CD14-positive monocyte (primary cell): ENCODE results near the gene ULBP2. TPM values are rescaled to one million over a fixed set of nuclear protein-coding genes. Genes with fewer than 3 reads are reported as not detected.

Experiments used
- DNase-seq, 3 donors: peaks; one replicate each; pipeline ENCODE4 v3.0.0-alpha.2; 2011 to 2022
- H2AFZ ChIP-seq: 2 replicates; pipeline ENCODE4 v1.6.0; 2012; ENCODE audit warnings: mild to moderate bottlenecking, low read depth, low read length, inconsistent platforms; ENCODE audit not compliant: insufficient read depth, poor library complexity, severe bottlenecking
- H3K27ac ChIP-seq, 2 donors: 1 replicate in 1 of 2; 2 replicates in 1 of 2; pipeline ENCODE4 v1.5.1; 2012 to 2013; ENCODE audit warnings: low read length in 2 of 2, control low read depth in 1 of 2, inconsistent platforms in 1 of 2, low read depth in 1 of 2, mild to moderate bottlenecking in 1 of 2
- H3K27me3 ChIP-seq, 2 donors: one replicate each; pipeline versions ENCODE4 v1.6.0 to v1.6.1; 2011 to 2013; ENCODE audit warnings: low read length in 2 of 2; ENCODE audit not compliant: control insufficient read depth in 2 of 2, insufficient read depth in 2 of 2
- H3K36me3 ChIP-seq, 2 donors: replicated peaks in 1 of 2; 1 replicate in 1 of 2; 2 replicates in 1 of 2; pipeline versions ENCODE4 v1.5.1 to v1.6.1; 2012 to 2013; ENCODE audit warnings: low read length in 2 of 2, control low read depth in 1 of 2, inconsistent platforms in 1 of 2, mild to moderate bottlenecking in 1 of 2; ENCODE audit not compliant: insufficient read depth in 2 of 2, control insufficient read depth in 1 of 2
- H3K4me1 ChIP-seq, 2 donors: 1 replicate in 1 of 2; 2 replicates in 1 of 2; pipeline versions ENCODE4 v1.5.1 to v1.6.1; 2012 to 2013; ENCODE audit warnings: low read length in 2 of 2, control low read depth in 1 of 2, inconsistent platforms in 1 of 2, mild to moderate bottlenecking in 1 of 2, moderate library complexity in 1 of 2; ENCODE audit not compliant: insufficient read depth in 2 of 2, control insufficient read depth in 1 of 2
- H3K4me2 ChIP-seq: replicated peaks from 2 replicates; pipeline ENCODE3; 2012; ENCODE audit warnings: low read length, moderate library complexity, mild to moderate bottlenecking; ENCODE audit not compliant: poor library complexity, severe bottlenecking; ENCODE audit errors: extremely low read depth
- H3K4me3 ChIP-seq, 3 experiments: fragments of 200-600 bp in 1 of 3; sonication (generic) in 1 of 3; replicated peaks in 1 of 3; 1 replicate in 2 of 3; 2 replicates in 1 of 3; pipeline ENCODE4 v1.5.1; 2011 to 2013; ENCODE audit warnings: low read length in 3 of 3, mild to moderate bottlenecking in 3 of 3, control low read depth in 2 of 3, low read depth in 2 of 3, inconsistent platforms in 1 of 3, moderate library complexity in 1 of 3
- H3K79me2 ChIP-seq: 2 replicates; pipeline ENCODE4 v1.6.0; 2012; ENCODE audit warnings: mild to moderate bottlenecking, control low read depth, inconsistent platforms, low read length, moderate library complexity; ENCODE audit not compliant: insufficient read depth
- H3K9ac ChIP-seq: 2 replicates; pipeline ENCODE4 v1.6.0; 2017; ENCODE audit warnings: low read length, mild to moderate bottlenecking; ENCODE audit not compliant: insufficient read depth, poor library complexity, severe bottlenecking
- H3K9me3 ChIP-seq, 2 donors: replicated peaks in 1 of 2; 1 replicate in 1 of 2; 2 replicates in 1 of 2; pipeline versions ENCODE4 v1.5.1 to v1.6.1; 2012 to 2013; ENCODE audit warnings: low read length in 2 of 2, control low read depth in 1 of 2; ENCODE audit not compliant: control insufficient read depth in 1 of 2, insufficient read depth in 1 of 2
- H4K20me1 ChIP-seq: 2 replicates; pipeline ENCODE4 v1.6.0; 2012; ENCODE audit warnings: mild to moderate bottlenecking, low read length, control low read depth, moderate library complexity; ENCODE audit not compliant: insufficient read depth
- H3K27ac Mint-ChIP-seq, 7 donors: one replicate each; pipeline ENCODE4 v1.8.0; 2020; ENCODE audit warnings: mild to moderate bottlenecking in 7 of 7, mixed read lengths in 7 of 7, moderate library complexity in 6 of 7, inconsistent platforms in 2 of 7
- H3K27me3 Mint-ChIP-seq, 3 donors: one replicate each; pipeline ENCODE4 v1.8.0; 2021 to 2022; ENCODE audit warnings: low read depth in 3 of 3, mild to moderate bottlenecking in 3 of 3, mixed read lengths in 3 of 3, moderate library complexity in 3 of 3, inconsistent platforms in 1 of 3
- H3K36me3 Mint-ChIP-seq, 2 donors: one replicate each; pipeline ENCODE4 v1.8.0; 2020; ENCODE audit warnings: mixed read lengths in 2 of 2, inconsistent platforms in 1 of 2, mild to moderate bottlenecking in 1 of 2
- H3K4me1 Mint-ChIP-seq: one replicate; pipeline ENCODE4 v1.8.0; 2020; ENCODE audit warnings: mild to moderate bottlenecking, mixed read lengths
- H3K4me3 Mint-ChIP-seq, 2 donors: one replicate each; pipeline ENCODE4 v1.8.0; 2020; ENCODE audit warnings: mild to moderate bottlenecking in 2 of 2, mixed read lengths in 2 of 2, moderate library complexity in 1 of 2
- H3K9me3 Mint-ChIP-seq, 7 donors: one replicate each; pipeline ENCODE4 v1.8.0; 2020 to 2022; ENCODE audit warnings: mixed read lengths in 7 of 7, mild to moderate bottlenecking in 6 of 7, moderate library complexity in 6 of 7, inconsistent platforms in 2 of 7
- CTCF ChIP-seq: fragments of 200-600 bp; IDR thresholded peaks from one replicate; pipeline ENCODE4 v1.8.0; 2022; ENCODE audit warnings: antibody characterized with exemption, mild to moderate bottlenecking
- WGBS: methylation state at CpG from one replicate; pipeline ENCODE4 v1.1.5; 2013; ENCODE audit warnings: missing lambda C conversion rate; ENCODE audit not compliant: insufficient coverage; 5-methylcytosine and 5-hydroxymethylcytosine counted together
- intact Hi-C, 2 donors: fragments of 100-400 bp; cut with micrococcal nuclease; formaldehyde crosslinking; loops; one replicate each; pipeline versions ENCODE4 v1.15.0 to v1.15.1; 2023
- polyA plus RNA-seq, 3 donors: library from polyadenylated mRNA; depleted of rRNA in 1 of 3; unstranded in 2 of 3; stranded (reverse) in 1 of 3; fragments of 300-500 nt in 2 of 3; fragments of >200 nt in 1 of 3; fragmentation: Illumina TruSeq in 2 of 3; gene quantifications; 1 replicate in 2 of 3; 2 replicates in 1 of 3; pipeline ENCODE4 v1.2.3, GENCODE V29; 2012 to 2021

The ULBP2 gene
- polyA plus RNA-seq, 3 donors: 0.31 to 0.49 TPM; not detected in 1

GRCh38 chr6:149935668-149936067 is 6.1 kb upstream of the ULBP2 start:
- WGBS: 63% methylated on average over 1 of the region's 2 CpGs

GRCh38 chr6:149936743-149937142 is 5.1 kb upstream of the ULBP2 start:
- Histone ChIP-seq H3K4me3 (no peak overlapping the region), H3K9ac (no peak overlapping the region), H2AFZ (no peak overlapping the region), H3K4me1 (peaks cover 23 to 24% of the 10 kb centered on the region in 2 donors), H3K79me2 (no peaks in the 10 kb centered on the region), H3K4me2 (no peak overlapping the region), H3K27me3 (peaks cover 71 to 91% of the 10 kb centered on the region in 2 donors), H3K36me3 (no peaks in the 10 kb centered on the region), H3K27ac (no peak overlapping the region), H4K20me1 (no peaks in the 10 kb centered on the region), H3K9me3 (peaks cover 3 to 20% of the 10 kb centered on the region in 2 donors)
- no peak for DNase-seq
- WGBS: 40% methylated on average over 2 of the region's 2 CpGs
- no peak for TF ChIP-seq CTCF
- no peak overlapping the region for H3K27ac Mint-ChIP-seq
- intact Hi-C loops: loop anchor here in 1 of 2 donors (10.0 kb wide), 2 partner anchors 392 to 878 kb away; partner anchors contain the start of gene PPIL4
- H3K9me3 Mint-ChIP-seq: peaks cover 4 to 27% (median 18%) of the 10 kb centered on the region in 7 donors
- H3K27me3 Mint-ChIP-seq: peaks cover 80 to 92% (median 84%) of the 10 kb centered on the region in 3 donors
- H3K36me3 Mint-ChIP-seq: peaks cover 9% of the 10 kb centered on the region in 2 donors
- H3K4me1 Mint-ChIP-seq: peaks cover 25% of the 10 kb centered on the region
- peak overlapping the region in 1 of 2 donors; percentile 76 for H3K4me3 Mint-ChIP-seq

More at GRCh38 chr6:149935668-149936067, 6.1 kb upstream of the ULBP2 start:
- Histone ChIP-seq H3K4me2 (no peak overlapping the region), H3K36me3 (no peaks in the 10 kb centered on the region), H3K4me3 (no peak overlapping the region), H3K27ac (no peak overlapping the region), H3K4me1 (peaks cover 13 to 17% of the 10 kb centered on the region in 2 donors), H2AFZ (no peak overlapping the region), H3K27me3 (peaks cover 71 to 91% of the 10 kb centered on the region in 2 donors), H3K9me3 (peaks cover 2 to 18% of the 10 kb centered on the region in 2 donors), H3K79me2 (no peaks in the 10 kb centered on the region), H3K9ac (no peak overlapping the region), H4K20me1 (no peaks in the 10 kb centered on the region)
- H3K27me3 Mint-ChIP-seq: peaks cover 76 to 88% (median 76%) of the 10 kb centered on the region in 3 donors
- DNase-seq: no peak
- H3K27ac Mint-ChIP-seq: no peak overlapping the region
- intact Hi-C loops: loop anchor here (2.0 to 10.0 kb wide), 3 partner anchors 81 to 879 kb away; partner anchors contain the start of gene PPIL4 (in 1 of the 2)
- peak overlapping the region in 1 of 2 donors; percentile 4 for H3K4me3 Mint-ChIP-seq
- peaks cover 4 to 19% (median 13%) of the 10 kb centered on the region in 7 donors for H3K9me3 Mint-ChIP-seq
- peaks cover 18% of the 10 kb centered on the region for H3K4me1 Mint-ChIP-seq
- no peak for TF ChIP-seq CTCF
- peaks cover 6 to 8% of the 10 kb centered on the region in 2 donors for H3K36me3 Mint-ChIP-seq
